GM06990 (cell line): ENCODE data around the gene NIPSNAP3A.

Experiments used
- DNase-seq: peaks from one replicate; pipeline ENCODE4 v3.0.0-alpha.2; 2011; ENCODE audit not compliant: insufficient read length; ENCODE audit errors: extremely low read depth
- H3K27me3 ChIP-seq: replicated peaks from 2 replicates; pipeline ENCODE4 v1.6.0; 2011; ENCODE audit warnings: low read length; ENCODE audit not compliant: control insufficient read depth, insufficient read depth
- H3K36me3 ChIP-seq: 2 replicates; pipeline ENCODE4 v1.5.1; 2011; ENCODE audit warnings: low read length; ENCODE audit not compliant: control insufficient read depth, insufficient read depth
- H3K4me3 ChIP-seq: replicated peaks from 2 replicates; pipeline ENCODE4 v1.5.1; 2011; ENCODE audit warnings: low read depth, mild to moderate bottlenecking, control low read depth, low read length
- TF ChIP-seq, protein P1 (sequence below): IDR thresholded peaks from 2 replicates; pipeline ENCODE4 v1.5.1; 2011; ENCODE audit warnings: low read length, control low read depth, mild to moderate bottlenecking, inconsistent platforms; ENCODE audit not compliant: insufficient read depth, poor library complexity, severe bottlenecking

Gene NIPSNAP3A

DNA sequence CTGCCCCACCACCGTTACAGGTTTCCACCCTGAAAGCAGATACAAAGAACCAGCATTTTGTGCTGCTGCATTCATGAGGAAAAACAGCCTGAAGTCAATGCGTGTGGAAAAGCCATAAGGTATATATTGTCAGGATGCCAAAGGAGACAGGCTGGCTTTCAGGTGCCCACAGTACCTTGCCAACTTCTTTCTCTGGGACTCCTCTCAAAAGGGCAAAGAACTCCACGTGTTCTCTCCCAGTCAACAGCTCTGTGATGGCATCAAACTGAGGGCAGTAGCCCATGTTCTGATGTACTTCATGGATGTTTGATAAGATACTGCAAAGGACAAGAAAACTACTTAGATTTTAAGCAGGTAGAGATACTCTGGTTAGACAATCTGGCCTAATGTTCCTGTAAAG, 40.8 kb downstream of the NIPSNAP3A start:
- no peak overlapping the region for H3K4me3 ChIP-seq
- H3K36me3 ChIP-seq: no peaks in the 10 kb centered on the region
- no peaks in the 10 kb centered on the region for H3K27me3 ChIP-seq
- TF ChIP-seq, protein P1, sequence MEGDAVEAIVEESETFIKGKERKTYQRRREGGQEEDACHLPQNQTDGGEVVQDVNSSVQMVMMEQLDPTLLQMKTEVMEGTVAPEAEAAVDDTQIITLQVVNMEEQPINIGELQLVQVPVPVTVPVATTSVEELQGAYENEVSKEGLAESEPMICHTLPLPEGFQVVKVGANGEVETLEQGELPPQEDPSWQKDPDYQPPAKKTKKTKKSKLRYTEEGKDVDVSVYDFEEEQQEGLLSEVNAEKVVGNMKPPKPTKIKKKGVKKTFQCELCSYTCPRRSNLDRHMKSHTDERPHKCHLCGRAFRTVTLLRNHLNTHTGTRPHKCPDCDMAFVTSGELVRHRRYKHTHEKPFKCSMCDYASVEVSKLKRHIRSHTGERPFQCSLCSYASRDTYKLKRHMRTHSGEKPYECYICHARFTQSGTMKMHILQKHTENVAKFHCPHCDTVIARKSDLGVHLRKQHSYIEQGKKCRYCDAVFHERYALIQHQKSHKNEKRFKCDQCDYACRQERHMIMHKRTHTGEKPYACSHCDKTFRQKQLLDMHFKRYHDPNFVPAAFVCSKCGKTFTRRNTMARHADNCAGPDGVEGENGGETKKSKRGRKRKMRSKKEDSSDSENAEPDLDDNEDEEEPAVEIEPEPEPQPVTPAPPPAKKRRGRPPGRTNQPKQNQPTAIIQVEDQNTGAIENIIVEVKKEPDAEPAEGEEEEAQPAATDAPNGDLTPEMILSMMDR: no peak
- DNase-seq: no peak

DNA sequence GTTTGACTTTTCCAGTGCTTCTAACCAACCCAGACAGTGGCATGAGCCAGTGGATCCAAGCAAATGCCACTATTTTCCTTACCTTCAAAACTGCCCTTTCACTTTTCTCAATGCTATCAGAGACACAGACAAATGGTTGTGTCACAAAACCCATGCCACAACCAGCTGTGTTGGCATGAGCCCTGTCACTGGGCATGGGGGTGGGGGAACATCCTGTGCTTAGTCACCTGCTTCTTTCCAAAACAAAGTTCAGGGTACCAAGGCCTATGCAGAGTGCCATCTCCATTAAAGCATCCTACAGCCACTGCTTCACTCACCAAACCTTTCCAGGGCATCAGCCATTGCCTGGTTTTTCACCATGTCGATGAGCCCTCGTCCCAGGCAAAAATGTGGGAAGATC, 46.6 kb downstream of the NIPSNAP3A start:
- Histone ChIP-seq H3K4me3 (no peak overlapping the region), H3K27me3 (no peaks in the 10 kb centered on the region; the same call in 1 of the 2 replicates), H3K36me3 (no peaks in the 10 kb centered on the region)
- DNase-seq: no peak
- TF ChIP-seq, protein P1: no peak

DNA sequence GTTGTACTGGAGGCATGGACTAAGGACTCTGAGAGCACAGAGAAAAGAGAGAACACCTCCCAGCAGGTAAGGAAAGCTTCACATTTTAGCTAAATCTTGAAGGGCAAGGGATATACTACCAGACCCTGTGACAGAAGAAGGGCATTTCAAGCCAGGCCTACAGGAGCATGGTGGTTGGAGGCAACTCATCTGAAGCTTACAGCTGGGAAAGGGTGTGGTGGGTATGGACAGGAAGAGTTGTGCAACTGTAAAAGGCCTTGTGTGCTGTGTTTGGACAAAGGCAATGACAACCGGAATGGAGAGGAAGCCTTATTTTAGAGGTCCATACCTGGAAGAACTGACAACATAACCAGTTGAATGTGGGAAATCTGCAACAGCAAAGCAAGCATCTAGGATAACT, 47.6 kb downstream of the NIPSNAP3A start:
- no peak for DNase-seq
- TF ChIP-seq, protein P1: no peak
- no peaks in the 10 kb centered on the region for H3K36me3 ChIP-seq

DNA sequence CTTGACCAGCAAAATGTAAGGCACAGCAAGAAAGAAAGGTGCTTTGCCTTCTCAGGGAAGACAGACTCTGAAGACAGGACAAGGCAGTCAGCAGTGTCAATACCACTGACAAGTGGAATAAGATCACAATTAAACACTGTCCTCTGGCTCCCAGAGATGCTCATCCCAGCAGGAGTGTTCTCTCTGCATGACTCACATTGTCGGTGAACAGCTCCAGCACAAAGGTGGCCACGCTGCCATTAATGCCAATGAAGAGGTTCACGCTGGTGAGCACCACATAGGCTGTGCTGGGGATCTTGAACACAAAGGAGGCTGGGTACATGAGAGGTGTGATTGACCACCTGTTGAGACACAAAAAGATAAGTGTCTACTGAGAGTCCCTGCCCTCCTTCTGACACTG, 48.4 kb downstream of the NIPSNAP3A start:
- no peak for DNase-seq
- TF ChIP-seq, protein P1: no peak
- Histone ChIP-seq H3K27me3 (no peaks in the 10 kb centered on the region; the same call in 1 of the 2 replicates), H3K36me3 (no peaks in the 10 kb centered on the region), H3K4me3 (no peak overlapping the region)

More for the DNA sequence above, 47.6 kb downstream of the NIPSNAP3A start:
- H3K4me3 ChIP-seq: no peak overlapping the region
- no peaks in the 10 kb centered on the region; the same call in 1 of the 2 replicates for H3K27me3 ChIP-seq

DNA sequence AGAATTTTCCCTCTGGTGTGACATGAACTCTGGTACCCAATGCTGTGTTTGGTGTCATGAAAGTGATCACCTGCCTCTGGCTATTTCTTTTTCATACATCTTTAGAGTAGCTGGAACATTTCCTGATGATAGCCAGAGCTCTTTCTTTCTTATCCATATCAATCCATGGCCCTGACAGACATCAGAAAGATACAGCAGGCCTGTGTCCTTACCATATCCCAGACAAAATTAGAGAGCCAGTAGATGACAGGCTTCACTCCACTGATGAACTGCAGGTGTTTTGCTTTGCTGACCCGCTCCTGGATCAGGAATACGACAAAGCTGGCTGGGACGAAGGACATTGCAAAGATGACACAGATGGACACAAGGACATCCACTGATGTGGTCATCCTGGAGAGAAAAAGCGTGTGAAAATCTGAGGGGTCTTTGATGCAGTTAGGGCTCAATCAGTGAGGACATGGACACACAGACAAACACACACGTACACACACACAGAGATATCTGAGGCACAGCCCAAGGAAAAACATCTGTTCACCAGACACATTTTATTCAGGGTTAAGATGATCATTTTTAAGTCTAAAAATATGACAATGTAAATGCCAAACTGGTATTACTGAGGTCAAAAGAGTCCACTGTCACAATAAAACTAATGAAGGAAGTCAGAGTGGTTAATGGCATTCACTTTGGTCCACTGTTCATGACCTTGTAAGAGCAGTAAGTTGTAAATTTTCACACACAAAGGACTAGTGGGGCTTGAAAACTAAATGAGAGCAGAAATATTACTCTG, 50.9 kb downstream of the NIPSNAP3A start:
- no peak for DNase-seq
- no peaks in the 10 kb centered on the region for H3K36me3 ChIP-seq
- TF ChIP-seq, protein P1: no peak

More for the DNA sequence above, 50.9 kb downstream of the NIPSNAP3A start:
- Histone ChIP-seq H3K27me3 (no peaks in the 10 kb centered on the region; the same call in 1 of the 2 replicates), H3K4me3 (no peak overlapping the region)
